ENCODE results near the gene HSF2BP.

- no peak for TF ChIP-seq CTCF (IDR thresholded peaks at IDR 0.05)
- no peak for TF ChIP-seq POLR2A (IDR thresholded peaks at IDR 0.05)
- TF ChIP-seq POLR2AphosphoS5 (IDR thresholded peaks at IDR 0.05), result no peak
These were observed 33.7 kb upstream of the HSF2BP start for GRCh38 chr21:43692949-43693348.

All from breast epithelium (tissue), 3 donors.